ENCODE measurements around the gene AGBL4. TPM values are rescaled to one million over a fixed set of nuclear protein-coding genes. Genes with fewer than 3 reads are reported as not detected.

Gene AGBL4
- total and polyA plus RNA-seq, 2 of the 13 experiments (the other 11 are each of a cell fraction or from before 2014, with no cell fraction given), result not detected

DNA sequence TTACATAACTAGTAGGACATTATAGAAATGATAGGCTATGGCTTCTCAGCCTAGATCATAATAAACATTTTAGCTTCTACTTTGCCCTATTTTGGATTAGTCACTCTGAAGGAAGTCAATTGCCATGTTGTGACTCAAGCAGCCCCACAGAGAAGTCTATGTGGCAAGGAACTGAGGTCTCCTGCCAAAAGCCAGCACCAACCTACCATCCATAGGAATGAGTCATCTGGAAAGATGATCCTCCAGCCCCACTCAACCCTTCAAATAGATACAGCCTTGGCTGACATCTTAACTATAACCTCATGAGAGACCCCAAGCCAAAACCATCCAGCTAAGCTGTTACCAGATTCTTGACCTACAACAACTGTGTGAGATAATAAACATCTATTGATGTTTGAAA is 1170.7 kb downstream of the AGBL4 start:
- Histone ChIP-seq H3K4me1 (ENCODE audit: insufficient read depth, low read length) (no peaks in the 10 kb centered on the region), H3K9ac (ENCODE audit: insufficient read depth, low read depth, low read length) (no peak overlapping the region), H3K9me3 (ENCODE audit: low read length) (0 out of 2 replicates have a peak, but pooled peaks cover 8% of the 10 kb centered on the region), H4K20me1 (ENCODE audit: insufficient read depth, low read length) (no peaks in the 10 kb centered on the region), H3K79me2 (ENCODE audit: insufficient read depth, low read length) (no peaks in the 10 kb centered on the region), H3K4me2 (ENCODE audit: low read depth, low read length) (no peak overlapping the region), H3K27ac (ENCODE audit: extremely low read length, insufficient read depth, low read length) (no peak overlapping the region), H2AFZ (ENCODE audit: low read length) (no peak overlapping the region), H3K27me3 (ENCODE audit: control insufficient read depth in 1 of 2, insufficient read depth in 2 of 2, low read length in 2 of 2) (no peaks in the 10 kb centered on the region), H3K36me3 (replicated peaks in 1 of 2; ENCODE audit: control insufficient read depth in 1 of 2, insufficient read depth in 2 of 2, low read length in 2 of 2) (no peaks in the 10 kb centered on the region), H3K4me3 (replicated peaks in 1 of 3; ENCODE audit: insufficient read depth in 1 of 3, low read depth in 2 of 3, low read length in 3 of 3) (no peak overlapping the region)
- ChIA-PET CTCF (ENCODE audit: low intra/inter-chr PET ratio, low total read pairs) (no interaction called here), POLR2A (no interaction called here)
- ATAC-seq, result no peak
- in situ Hi-C loops (cut with HindIII; ENCODE audit: extremely low pct_ligation_motif_present, low pct_unique_long_range_greater_than_20kb), result no loop called here
- no TSS peak for BruUV-seq (replicated peaks)
- TF ChIP-seq REXO4 (CRISPR knock-in tag; IDR thresholded peaks at IDR 0.05; ENCODE audit: borderline replicate concordance), result no peak
- no peak for TF ChIP-seq ZNF562 (CRISPR knock-in tag; IDR thresholded peaks at IDR 0.05; ENCODE audit: borderline replicate concordance)
- TF ChIP-seq ZNF652 (CRISPR knock-in tag; IDR thresholded peaks at IDR 0.05; ENCODE audit: borderline replicate concordance, low read depth), result no peak
- no peak for TF ChIP-seq CAMTA2 (CRISPR knock-in tag; IDR thresholded peaks at IDR 0.05; ENCODE audit: borderline replicate concordance)
- no peak for FAIRE-seq
- no peak for DNase-seq (ENCODE audit: low spot score)
- intact Hi-C loops (cut with micrococcal nuclease; ENCODE audit: unreplicated experiment), result no loop called here

- Histone ChIP-seq H3K4me3 (replicated peaks in 1 of 3; ENCODE audit: insufficient read depth in 1 of 3, low read depth in 2 of 3, low read length in 3 of 3) (no peak overlapping the region), H3K4me2 (ENCODE audit: low read depth, low read length) (no peak overlapping the region), H3K27me3 (ENCODE audit: control insufficient read depth in 1 of 2, insufficient read depth in 2 of 2, low read length in 2 of 2) (no peaks in the 10 kb centered on the region), H2AFZ (ENCODE audit: low read length) (no peak overlapping the region), H3K4me1 (ENCODE audit: insufficient read depth, low read length) (no peaks in the 10 kb centered on the region), H3K9ac (ENCODE audit: insufficient read depth, low read depth, low read length) (no peak overlapping the region), H4K20me1 (ENCODE audit: insufficient read depth, low read length) (no peaks in the 10 kb centered on the region), H3K9me3 (ENCODE audit: low read length) (0 out of 2 replicates have a peak, but pooled peaks cover 8% of the 10 kb centered on the region), H3K36me3 (replicated peaks in 1 of 2; ENCODE audit: control insufficient read depth in 1 of 2, insufficient read depth in 2 of 2, low read length in 2 of 2) (no peaks in the 10 kb centered on the region), H3K27ac (ENCODE audit: extremely low read length, insufficient read depth, low read length) (no peak overlapping the region), H3K79me2 (ENCODE audit: insufficient read depth, low read length) (no peaks in the 10 kb centered on the region)
- 4% methylated on average over 2 of the region's 2 CpGs for WGBS (ENCODE audit: low lambda C conversion rate)
- BruUV-seq (replicated peaks), result no TSS peak
- ATAC-seq (no peak), DNase-seq (ENCODE audit: low spot score) (no peak), FAIRE-seq (no peak)
- TF ChIP-seq DBP (CRISPR knock-in tag; IDR thresholded peaks at IDR 0.05; ENCODE audit: not compliant biosample characterization) (no peak), XBP1 (CRISPR knock-in tag; IDR thresholded peaks at IDR 0.05) (no peak), MTF1 (CRISPR knock-in tag; IDR thresholded peaks at IDR 0.05) (no peak), ZNF101 (CRISPR knock-in tag; IDR thresholded peaks at IDR 0.05; ENCODE audit: borderline replicate concordance, low read depth) (no peak), IKZF4 (CRISPR knock-in tag; IDR thresholded peaks at IDR 0.05; ENCODE audit: borderline replicate concordance, low read depth, not compliant biosample characterization) (no peak), ZNF670 (CRISPR knock-in tag; IDR thresholded peaks at IDR 0.05; ENCODE audit: borderline replicate concordance) (no peak), MED1 (CRISPR knock-in tag; IDR thresholded peaks at IDR 0.05) (no peak), FOXJ3 (CRISPR knock-in tag; IDR thresholded peaks at IDR 0.05; ENCODE audit: borderline replicate concordance) (no peak), EHMT2 (IDR thresholded peaks at IDR 0.05; ENCODE audit: borderline replicate concordance, low read depth, low read length) (no peak), TCF7L2 (IDR thresholded peaks at IDR 0.05; ENCODE audit: low read depth, low read length) (no peak), ETV6 (CRISPR knock-in tag; conservative IDR thresholded peaks at IDR 0.05) (no peak)
- TF ChIP-seq, protein P1, sequence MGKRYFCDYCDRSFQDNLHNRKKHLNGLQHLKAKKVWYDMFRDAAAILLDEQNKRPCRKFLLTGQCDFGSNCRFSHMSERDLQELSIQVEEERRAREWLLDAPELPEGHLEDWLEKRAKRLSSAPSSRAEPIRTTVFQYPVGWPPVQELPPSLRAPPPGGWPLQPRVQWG (CRISPR knock-in tag; IDR thresholded peaks at IDR 0.05; ENCODE audit: borderline replicate concordance, low read depth), result no peak
- TF ChIP-seq, protein P2, sequence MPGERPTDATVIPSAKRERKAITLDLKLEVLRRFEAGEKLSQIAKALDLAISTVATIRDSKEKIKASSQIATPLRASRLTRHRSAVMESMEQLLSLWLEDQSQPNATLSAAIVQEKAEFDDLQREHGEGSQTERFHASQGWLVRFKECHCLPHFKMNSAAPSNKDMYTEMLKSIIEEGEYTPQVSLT (CRISPR knock-in tag; IDR thresholded peaks at IDR 0.05; ENCODE audit: borderline replicate concordance, low read depth), result no peak
- in situ Hi-C loops (cut with HindIII; ENCODE audit: extremely low pct_ligation_motif_present, low pct_unique_long_range_greater_than_20kb), result no loop called here
- ChIA-PET POLR2A (no interaction called here), CTCF (ENCODE audit: low intra/inter-chr PET ratio, low total read pairs) (no interaction called here)
- intact Hi-C loops (cut with micrococcal nuclease; ENCODE audit: unreplicated experiment), result no loop called here
Observed at GRCh38 chr1:48851638-48852037, 1172.1 kb downstream of the AGBL4 start.
